Neural cell (in vitro differentiated cells): ENCODE data around the gene SNCB. TPM values are rescaled to one million over a fixed set of nuclear protein-coding genes. Genes with fewer than 3 reads are reported as not detected.

Source experiments
- H2AFZ ChIP-seq: fragments of 200-600, 300-800 bp; sonication (generic), shearing (Covaris generic); 2 replicates; pipeline ENCODE4 v1.6.0; 2014; ENCODE audit warnings: low read depth, mild to moderate bottlenecking, antibody characterized with exemption, low read length, moderate library complexity
- H3F3A ChIP-seq: fragments of 200-600 bp; shearing (Covaris generic); 2 replicates; pipeline ENCODE4 v1.6.1; 2016; ENCODE audit warnings: mild to moderate bottlenecking, moderate library complexity, mixed read lengths, antibody characterized with exemption, low read length; ENCODE audit not compliant: insufficient read depth, poor library complexity, severe bottlenecking
- H3K27ac ChIP-seq: fragments of 200-600, 300-800 bp; sonication (generic), shearing (Covaris generic); 2 replicates; pipeline ENCODE4 v1.5.1; 2014; ENCODE audit warnings: mild to moderate bottlenecking, low read length, moderate library complexity
- H3K27me3 ChIP-seq: fragments of 300-800, 200-600 bp; sonication (generic), shearing (Covaris generic); 2 replicates; pipeline ENCODE4 v1.6.0; 2014; ENCODE audit warnings: mild to moderate bottlenecking, low read depth, low read length, moderate library complexity; ENCODE audit not compliant: insufficient read depth
- H3K36me3 ChIP-seq: fragments of 300-800, 200-600 bp; sonication (generic), shearing (Covaris generic); 2 replicates; pipeline ENCODE4 v1.5.1; 2014; ENCODE audit warnings: mild to moderate bottlenecking, antibody characterized with exemption, low read length, moderate library complexity; ENCODE audit not compliant: insufficient read depth
- H3K4me2 ChIP-seq: fragments of 300-800, 200-600 bp; sonication (generic), shearing (Covaris generic); 2 replicates; pipeline ENCODE4 v1.6.0; 2014; ENCODE audit warnings: mild to moderate bottlenecking, low read length
- H3K4me3 ChIP-seq: fragments of 300-800, 200-600 bp; sonication (generic), shearing (Covaris generic); 2 replicates; pipeline ENCODE4 v1.5.1; 2014; ENCODE audit warnings: mild to moderate bottlenecking, low read length, moderate library complexity
- H3K79me2 ChIP-seq: fragments of 200-600 bp; shearing (Covaris generic); replicated peaks from 2 replicates; pipeline ENCODE4 v1.6.0; 2014; ENCODE audit warnings: mild to moderate bottlenecking, low read length, moderate library complexity; ENCODE audit not compliant: insufficient read depth
- H3K9ac ChIP-seq: fragments of 300-800, 200-600 bp; sonication (generic), shearing (Covaris generic); 2 replicates; pipeline ENCODE4 v1.6.1; 2016; ENCODE audit warnings: mild to moderate bottlenecking, low read length, mixed read lengths
- H3K9me2 ChIP-seq: fragments of 200-600 bp; shearing (Covaris generic); 2 replicates; pipeline ENCODE4 v1.6.1; 2016; ENCODE audit warnings: mild to moderate bottlenecking, low read length, mixed read lengths; ENCODE audit not compliant: insufficient read depth
- H3K9me3 ChIP-seq: fragments of 200-600, 300-800 bp; sonication (generic), shearing (Covaris generic); 2 replicates; pipeline ENCODE4 v1.6.1; 2016; ENCODE audit warnings: mild to moderate bottlenecking, mixed run types, low read length, moderate library complexity, mixed read lengths
- H4K20me1 ChIP-seq: fragments of 200-600 bp; shearing (Covaris generic); 2 replicates; pipeline ENCODE4 v1.6.1; 2016; ENCODE audit warnings: mild to moderate bottlenecking, mixed run types; ENCODE audit not compliant: insufficient read depth
- EP300 ChIP-seq: fragments of 450-650 bp; conservative IDR thresholded peaks from 2 replicates; pipeline ENCODE4 v1.6.1; 2014; ENCODE audit warnings: antibody characterized with exemption, mild to moderate bottlenecking, moderate library complexity; ENCODE audit not compliant: poor library complexity, severe bottlenecking
- EZH2 ChIP-seq: fragments of 200-600, 300-800 bp; shearing (Covaris generic), sonication (generic); IDR thresholded peaks from 2 replicates; pipeline ENCODE4 v1.6.1; 2014; ENCODE audit warnings: antibody characterized with exemption, low read length, borderline replicate concordance, mild to moderate bottlenecking; ENCODE audit not compliant: insufficient read depth, poor library complexity, severe bottlenecking
- MXI1 ChIP-seq: fragments of 450-650 bp; conservative IDR thresholded peaks from 2 replicates; pipeline ENCODE4 v1.6.1; 2014; ENCODE audit warnings: antibody characterized with exemption, mild to moderate bottlenecking; ENCODE audit not compliant: poor library complexity, severe bottlenecking
- POLR2AphosphoS5 ChIP-seq: IDR thresholded peaks from 2 replicates; pipeline ENCODE4 v1.6.1; 2012
- RAD21 ChIP-seq: fragments of 450-650 bp; conservative IDR thresholded peaks from 2 replicates; pipeline ENCODE4 v1.6.1; 2014; ENCODE audit warnings: antibody characterized with exemption, mild to moderate bottlenecking, moderate library complexity
- SMC3 ChIP-seq: fragments of 450-650 bp; conservative IDR thresholded peaks from 2 replicates; pipeline ENCODE4 v1.6.1; 2014; ENCODE audit warnings: antibody characterized with exemption, mild to moderate bottlenecking, moderate library complexity; ENCODE audit not compliant: poor library complexity
- TAF1 ChIP-seq: IDR thresholded peaks from 2 replicates; pipeline ENCODE4 v1.6.1; 2012; ENCODE audit warnings: low read depth
- polyA plus RNA-seq: library from polyadenylated mRNA; depleted of rRNA; stranded (reverse); fragments of >200 nt; gene quantifications from 2 replicates; pipeline ENCODE4 v1.2.3, GENCODE V29; 2014
- TF ChIP-seq, protein P1 (sequence below): fragments of 450-650 bp; IDR thresholded peaks from 2 replicates; pipeline ENCODE4 v1.5.1; 2014; ENCODE audit warnings: antibody characterized with exemption, mild to moderate bottlenecking, moderate library complexity; ENCODE audit not compliant: poor library complexity, severe bottlenecking
- TF ChIP-seq, protein P2 (sequence below): IDR thresholded peaks from 2 replicates; pipeline ENCODE4 v1.6.1; 2012; ENCODE audit warnings: borderline replicate concordance

Gene SNCB
- polyA plus RNA-seq, 1 donor from 2014 or later: 10.1 TPM

DNA sequence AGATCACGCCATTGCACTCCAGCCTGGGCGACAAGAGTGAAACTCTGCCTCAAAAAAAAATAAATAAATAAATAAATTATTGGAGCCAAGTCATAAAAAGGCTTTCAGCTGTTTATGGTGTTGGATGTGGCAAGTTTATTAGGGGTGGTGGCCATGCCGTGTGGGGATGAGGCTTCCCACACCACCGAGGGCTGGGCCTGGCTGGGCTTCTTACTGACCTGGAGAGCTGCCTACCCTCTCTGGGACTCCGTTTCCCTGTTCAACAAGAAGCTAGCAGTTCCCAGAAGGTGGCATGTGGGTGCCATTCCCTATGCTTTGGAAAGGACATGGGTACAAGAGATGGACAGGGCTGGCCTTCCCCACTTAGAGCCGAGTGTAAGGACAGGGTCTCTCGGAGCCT lies 42.9 kb downstream of the SNCB start:
- Histone ChIP-seq H3K4me3 (no peak overlapping the region), H4K20me1 (no peaks in the 10 kb centered on the region), H3K9me3 (peaks cover 2% of the 10 kb centered on the region), H3K36me3 (peaks cover 6% of the 10 kb centered on the region), H3K4me2 (no peak overlapping the region), H3F3A (no peaks in the 10 kb centered on the region), H3K79me2 (no peaks in the 10 kb centered on the region), H2AFZ (no peak overlapping the region), H3K27me3 (no peaks in the 10 kb centered on the region), H3K9me2 (no peaks in the 10 kb centered on the region), H3K9ac (no peak overlapping the region), H3K27ac (no peak overlapping the region)
- TF ChIP-seq MXI1: no peak
- TF ChIP-seq TAF1: no peak
- TF ChIP-seq EZH2: no peak
- no peak for TF ChIP-seq SMC3

DNA sequence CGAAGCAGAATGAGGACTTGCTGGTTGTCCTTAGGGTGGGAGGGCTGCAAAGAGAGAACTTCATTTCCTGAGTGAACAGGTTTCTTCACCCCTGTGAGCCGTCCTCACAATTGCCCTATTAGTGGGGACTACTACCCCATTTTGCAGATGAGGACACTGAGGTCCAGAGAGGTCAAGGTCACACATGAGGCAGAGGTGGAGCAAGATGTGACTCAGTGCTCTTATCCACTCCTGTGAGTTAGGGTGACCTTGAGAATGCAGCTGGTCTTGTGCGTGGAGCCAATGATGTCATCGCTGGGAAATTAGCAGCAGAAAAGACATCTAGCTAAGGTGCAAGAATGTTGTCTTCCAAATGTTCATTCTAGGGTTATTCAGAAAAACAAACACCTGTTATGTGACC lies 47.3 kb downstream of the SNCB start:
- no peak for TF ChIP-seq EP300
- no peak for TF ChIP-seq SMC3
- TF ChIP-seq TAF1: no peak
- TF ChIP-seq MXI1: no peak
- no peak for TF ChIP-seq EZH2
- TF ChIP-seq, protein P1, sequence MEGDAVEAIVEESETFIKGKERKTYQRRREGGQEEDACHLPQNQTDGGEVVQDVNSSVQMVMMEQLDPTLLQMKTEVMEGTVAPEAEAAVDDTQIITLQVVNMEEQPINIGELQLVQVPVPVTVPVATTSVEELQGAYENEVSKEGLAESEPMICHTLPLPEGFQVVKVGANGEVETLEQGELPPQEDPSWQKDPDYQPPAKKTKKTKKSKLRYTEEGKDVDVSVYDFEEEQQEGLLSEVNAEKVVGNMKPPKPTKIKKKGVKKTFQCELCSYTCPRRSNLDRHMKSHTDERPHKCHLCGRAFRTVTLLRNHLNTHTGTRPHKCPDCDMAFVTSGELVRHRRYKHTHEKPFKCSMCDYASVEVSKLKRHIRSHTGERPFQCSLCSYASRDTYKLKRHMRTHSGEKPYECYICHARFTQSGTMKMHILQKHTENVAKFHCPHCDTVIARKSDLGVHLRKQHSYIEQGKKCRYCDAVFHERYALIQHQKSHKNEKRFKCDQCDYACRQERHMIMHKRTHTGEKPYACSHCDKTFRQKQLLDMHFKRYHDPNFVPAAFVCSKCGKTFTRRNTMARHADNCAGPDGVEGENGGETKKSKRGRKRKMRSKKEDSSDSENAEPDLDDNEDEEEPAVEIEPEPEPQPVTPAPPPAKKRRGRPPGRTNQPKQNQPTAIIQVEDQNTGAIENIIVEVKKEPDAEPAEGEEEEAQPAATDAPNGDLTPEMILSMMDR: no peak
- TF ChIP-seq, protein P2, sequence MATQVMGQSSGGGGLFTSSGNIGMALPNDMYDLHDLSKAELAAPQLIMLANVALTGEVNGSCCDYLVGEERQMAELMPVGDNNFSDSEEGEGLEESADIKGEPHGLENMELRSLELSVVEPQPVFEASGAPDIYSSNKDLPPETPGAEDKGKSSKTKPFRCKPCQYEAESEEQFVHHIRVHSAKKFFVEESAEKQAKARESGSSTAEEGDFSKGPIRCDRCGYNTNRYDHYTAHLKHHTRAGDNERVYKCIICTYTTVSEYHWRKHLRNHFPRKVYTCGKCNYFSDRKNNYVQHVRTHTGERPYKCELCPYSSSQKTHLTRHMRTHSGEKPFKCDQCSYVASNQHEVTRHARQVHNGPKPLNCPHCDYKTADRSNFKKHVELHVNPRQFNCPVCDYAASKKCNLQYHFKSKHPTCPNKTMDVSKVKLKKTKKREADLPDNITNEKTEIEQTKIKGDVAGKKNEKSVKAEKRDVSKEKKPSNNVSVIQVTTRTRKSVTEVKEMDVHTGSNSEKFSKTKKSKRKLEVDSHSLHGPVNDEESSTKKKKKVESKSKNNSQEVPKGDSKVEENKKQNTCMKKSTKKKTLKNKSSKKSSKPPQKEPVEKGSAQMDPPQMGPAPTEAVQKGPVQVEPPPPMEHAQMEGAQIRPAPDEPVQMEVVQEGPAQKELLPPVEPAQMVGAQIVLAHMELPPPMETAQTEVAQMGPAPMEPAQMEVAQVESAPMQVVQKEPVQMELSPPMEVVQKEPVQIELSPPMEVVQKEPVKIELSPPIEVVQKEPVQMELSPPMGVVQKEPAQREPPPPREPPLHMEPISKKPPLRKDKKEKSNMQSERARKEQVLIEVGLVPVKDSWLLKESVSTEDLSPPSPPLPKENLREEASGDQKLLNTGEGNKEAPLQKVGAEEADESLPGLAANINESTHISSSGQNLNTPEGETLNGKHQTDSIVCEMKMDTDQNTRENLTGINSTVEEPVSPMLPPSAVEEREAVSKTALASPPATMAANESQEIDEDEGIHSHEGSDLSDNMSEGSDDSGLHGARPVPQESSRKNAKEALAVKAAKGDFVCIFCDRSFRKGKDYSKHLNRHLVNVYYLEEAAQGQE: no peak
- no peak for TF ChIP-seq POLR2AphosphoS5
- TF ChIP-seq RAD21: no peak
- H3K9ac ChIP-seq: no peak overlapping the region

DNA sequence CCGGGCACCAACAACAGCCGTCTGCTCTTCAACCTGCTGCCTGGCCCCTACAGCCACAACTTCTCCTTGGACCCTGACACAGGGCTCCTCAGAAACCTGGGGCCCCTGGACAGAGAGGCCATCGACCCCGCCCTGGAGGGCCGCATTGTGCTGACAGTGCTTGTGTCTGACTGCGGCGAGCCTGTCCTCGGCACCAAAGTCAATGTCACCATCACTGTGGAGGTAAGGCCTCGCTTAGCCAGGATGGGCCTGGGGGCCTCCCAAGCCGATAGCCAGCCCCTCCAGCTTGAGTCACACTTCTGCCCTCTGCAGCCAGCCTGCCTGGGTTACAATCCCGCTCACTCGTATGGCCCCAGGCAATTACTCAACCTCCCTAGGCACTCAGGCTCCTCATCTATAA lies 49.0 kb downstream of the SNCB start:
- Histone ChIP-seq H2AFZ (no peak overlapping the region), H3K27me3 (no peaks in the 10 kb centered on the region), H3K27ac (no peak overlapping the region), H3F3A (no peaks in the 10 kb centered on the region), H3K79me2 (no peaks in the 10 kb centered on the region), H3K36me3 (no peaks in the 10 kb centered on the region), H3K9me3 (peaks cover 2% of the 10 kb centered on the region), H4K20me1 (no peaks in the 10 kb centered on the region), H3K9ac (no peak overlapping the region), H3K4me2 (no peak overlapping the region), H3K9me2 (no peaks in the 10 kb centered on the region), H3K4me3 (no peak overlapping the region)
- no peak for TF ChIP-seq POLR2AphosphoS5
- TF ChIP-seq MXI1: no peak
- no peak for TF ChIP-seq TAF1
- TF ChIP-seq SMC3: no peak
- TF ChIP-seq EP300: no peak
- TF ChIP-seq, protein P1: no peak
- no peak for TF ChIP-seq EZH2
- TF ChIP-seq RAD21: no peak
- TF ChIP-seq, protein P2: no peak

More for the DNA sequence above, 47.3 kb downstream of the SNCB start:
- Histone ChIP-seq H3K79me2 (no peaks in the 10 kb centered on the region), H3K27me3 (no peaks in the 10 kb centered on the region), H4K20me1 (no peaks in the 10 kb centered on the region), H3K4me2 (no peak overlapping the region), H3K27ac (no peak overlapping the region), H3K9me3 (peaks cover 2% of the 10 kb centered on the region), H3K9me2 (no peaks in the 10 kb centered on the region), H3K4me3 (no peak overlapping the region), H3F3A (no peaks in the 10 kb centered on the region), H2AFZ (no peak overlapping the region), H3K36me3 (no peaks in the 10 kb centered on the region)
